GM23248 (cell line): ENCODE results near the gene CALM1.

Experiments used
- EZH2 ChIP-seq: fragments of 200-600 bp; sonication (generic); IDR thresholded peaks from 2 replicates; pipeline ENCODE4 v1.6.1; 2018; ENCODE audit warnings: antibody characterized with exemption, mild to moderate bottlenecking; ENCODE audit not compliant: insufficient read depth, poor library complexity, severe bottlenecking
- EZH2phosphoT487 ChIP-seq: fragments of 200-600 bp; sonication (generic); IDR thresholded peaks from 2 replicates; pipeline ENCODE4 v1.6.1; 2018; ENCODE audit warnings: antibody characterized with exemption, moderate library complexity, mild to moderate bottlenecking, low read depth; ENCODE audit not compliant: insufficient read depth

- no peak for TF ChIP-seq EZH2phosphoT487
- no peak for TF ChIP-seq EZH2
Measured at GRCh38 chr14:90453401-90453951, 56.6 kb downstream of the CALM1 start.
